Fibroblast of mammary gland (primary cell): ENCODE data around the gene MAMSTR.
"Not testable (repeated sequence)": the region's sequence is repeated elsewhere in the genome, so short reads cannot be mapped to it uniquely, and the experiment has no call there.

Source experiments
- DNase-seq: peaks from one replicate; pipeline ENCODE4 v3.0.0-alpha.2; 2010; ENCODE audit warnings: low read depth
- H3K4me3 ChIP-seq: 2 replicates; pipeline ENCODE4 v1.5.1; 2011; ENCODE audit warnings: low read depth, mild to moderate bottlenecking, low read length, moderate library complexity; ENCODE audit not compliant: control insufficient read depth
- CTCF ChIP-seq: conservative IDR thresholded peaks from 2 replicates; pipeline ENCODE4 v1.5.1; 2011; ENCODE audit warnings: low read depth, low read length, inconsistent platforms; ENCODE audit not compliant: control insufficient read depth, insufficient read depth

The MAMSTR gene

GRCh38 chr19:48683349-48683748 lies 36.2 kb downstream of the MAMSTR start:
- H3K4me3 ChIP-seq: peak overlapping the region; percentile 10
- peak; percentile 44 for DNase-seq
- no peak for TF ChIP-seq CTCF

- no peak for TF ChIP-seq CTCF
- DNase-seq: peak; percentile 82
- H3K4me3 ChIP-seq: no peak overlapping the region
Measured at GRCh38 chr19:48681127-48681470, 38.4 kb downstream of the MAMSTR start.

- DNase-seq: no peak
- TF ChIP-seq CTCF: no peak
- no peak overlapping the region for H3K4me3 ChIP-seq
Measured at GRCh38 chr19:48680436-48681126, 38.9 kb downstream of the MAMSTR start.

GRCh38 chr19:48680006-48680405 lies 39.5 kb downstream of the MAMSTR start:
- not testable (repeated sequence) for H3K4me3 ChIP-seq, DNase-seq

GRCh38 chr19:48678201-48678600 lies 41.3 kb downstream of the MAMSTR start:
- DNase-seq: no peak
- no peak overlapping the region for H3K4me3 ChIP-seq
- no peak for TF ChIP-seq CTCF

- no peak for TF ChIP-seq CTCF
- no peak overlapping the region for H3K4me3 ChIP-seq
- no peak for DNase-seq
Measured at GRCh38 chr19:48676887-48677286, 42.6 kb downstream of the MAMSTR start.

GRCh38 chr19:48676487-48676886 lies 43.0 kb downstream of the MAMSTR start:
- no peak for DNase-seq
- no peak for TF ChIP-seq CTCF

More at GRCh38 chr19:48676487-48676886, 43.0 kb downstream of the MAMSTR start:
- H3K4me3 ChIP-seq: no peak overlapping the region
